Measurements from ENCODE around the gene FADS1.

FADS1 gene

GRCh38 chr11:61754534-61755482 is 62.0 kb downstream of the FADS1 start:
- DNase-seq, result no peak

DNA sequence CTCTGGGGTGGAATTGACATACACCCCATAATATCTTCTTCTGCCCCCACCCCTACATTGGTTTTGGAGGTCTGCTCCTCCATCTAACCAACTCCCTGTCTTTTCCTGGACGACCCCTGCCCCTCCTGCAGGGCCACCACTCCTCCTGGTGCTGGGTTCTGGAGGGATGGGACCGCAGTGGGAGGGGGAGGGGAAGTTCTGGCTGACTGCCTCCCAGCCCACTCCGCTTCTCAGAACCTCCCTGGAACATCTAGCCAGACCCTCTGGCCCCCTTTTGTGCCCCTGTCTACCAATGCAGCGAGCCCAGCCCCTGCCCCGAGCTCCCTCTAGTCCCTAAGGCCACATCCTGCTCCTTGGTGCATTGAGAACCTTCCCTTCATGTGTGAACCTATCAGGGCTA is 63.1 kb downstream of the FADS1 start:
- DNase-seq, result no peak

- no peak for DNase-seq
These were observed 63.8 kb downstream of the FADS1 start for GRCh38 chr11:61752925-61753521.

DNA sequence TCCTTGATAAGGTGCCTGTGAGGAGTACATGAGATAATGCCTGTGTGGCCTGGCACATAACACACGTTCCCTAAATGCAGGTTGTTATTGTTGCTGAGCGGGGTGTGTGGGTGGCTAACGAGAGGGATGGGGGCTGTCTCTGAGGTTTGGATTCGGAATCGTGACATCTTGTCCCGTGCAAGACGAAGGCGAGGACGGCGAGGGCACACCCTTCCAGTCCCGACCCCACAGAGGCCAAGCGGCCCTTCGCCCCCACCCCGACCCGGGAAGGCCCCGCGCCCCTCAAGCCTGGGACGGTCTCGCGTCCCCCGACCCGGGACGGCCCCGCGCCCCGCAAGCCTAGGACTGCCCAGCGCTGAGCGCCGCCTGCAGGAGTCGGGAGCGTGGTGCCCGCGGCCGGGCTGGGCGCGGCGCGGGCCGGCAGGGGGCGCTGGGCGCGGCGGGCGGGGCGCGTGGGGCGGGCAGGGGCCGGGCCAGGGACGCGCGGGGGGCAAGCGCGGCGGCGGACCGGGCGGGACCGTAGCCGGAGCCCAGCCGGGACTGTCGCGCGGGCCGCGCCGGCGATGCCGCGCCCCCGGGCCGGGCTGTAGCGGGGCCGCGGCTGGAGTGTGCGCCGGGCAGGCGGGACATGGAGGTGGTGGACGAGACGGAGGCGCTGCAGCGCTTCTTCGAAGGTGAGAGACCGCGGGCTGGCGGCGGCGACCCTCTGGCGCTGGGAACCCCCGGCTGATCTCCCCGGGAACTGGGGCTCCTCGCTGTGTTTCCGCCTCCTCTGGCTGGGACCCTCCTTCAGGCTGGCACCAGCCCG is 64.5 kb downstream of the FADS1 start, which contains the start of gene MYRF:
MYRF (plus strand) TSS at position 520 of the 808 bp plus-strand sequence; CDS start at position 629, 109 bp downstream.
- peak; percentile 50 to 78 for DNase-seq

- DNase-seq, result no peak
These were observed 65.4 kb downstream of the FADS1 start for GRCh38 chr11:61751384-61751783.

GRCh38 chr11:61750631-61751273 is 66.1 kb downstream of the FADS1 start:
- no peak for DNase-seq

All from NCI-H1930 (cell line).